Kidney epithelial cell (primary cell): Measurements from ENCODE around the gene KARS1. TPM values are rescaled to one million over a fixed set of nuclear protein-coding genes. Genes with fewer than 3 reads are reported as not detected.

ENCODE experiments used
- DNase-seq: peaks from one replicate; pipeline ENCODE4 v3.0.0-alpha.2; 2010; ENCODE audit warnings: low read depth
- H3K27me3 ChIP-seq: 2 replicates; pipeline ENCODE4 v1.6.0; 2011; ENCODE audit warnings: low read length; ENCODE audit not compliant: control insufficient read depth, insufficient read depth
- H3K36me3 ChIP-seq: 2 replicates; pipeline ENCODE4 v1.5.1; 2011; ENCODE audit warnings: low read length; ENCODE audit not compliant: control insufficient read depth, insufficient read depth
- H3K4me3 ChIP-seq: 2 replicates; pipeline ENCODE4 v1.5.1; 2011; ENCODE audit warnings: low read depth, mild to moderate bottlenecking, control low read depth, low read length
- total RNA-seq: library from RNA; depleted of rRNA; stranded (reverse); fragments of >200 nt; gene quantifications from 2 replicates; pipeline ENCODE4 v1.2.3, GENCODE V29; 2015
- TF ChIP-seq, protein P1 (sequence below): IDR thresholded peaks from 2 replicates; pipeline ENCODE4 v1.5.1; 2011; ENCODE audit warnings: mild to moderate bottlenecking, moderate library complexity, low read length, control low read depth, inconsistent platforms; ENCODE audit not compliant: insufficient read depth, poor library complexity, severe bottlenecking

Gene KARS1
- total RNA-seq, 1 donor from 2014 or later = 233 TPM

DNA sequence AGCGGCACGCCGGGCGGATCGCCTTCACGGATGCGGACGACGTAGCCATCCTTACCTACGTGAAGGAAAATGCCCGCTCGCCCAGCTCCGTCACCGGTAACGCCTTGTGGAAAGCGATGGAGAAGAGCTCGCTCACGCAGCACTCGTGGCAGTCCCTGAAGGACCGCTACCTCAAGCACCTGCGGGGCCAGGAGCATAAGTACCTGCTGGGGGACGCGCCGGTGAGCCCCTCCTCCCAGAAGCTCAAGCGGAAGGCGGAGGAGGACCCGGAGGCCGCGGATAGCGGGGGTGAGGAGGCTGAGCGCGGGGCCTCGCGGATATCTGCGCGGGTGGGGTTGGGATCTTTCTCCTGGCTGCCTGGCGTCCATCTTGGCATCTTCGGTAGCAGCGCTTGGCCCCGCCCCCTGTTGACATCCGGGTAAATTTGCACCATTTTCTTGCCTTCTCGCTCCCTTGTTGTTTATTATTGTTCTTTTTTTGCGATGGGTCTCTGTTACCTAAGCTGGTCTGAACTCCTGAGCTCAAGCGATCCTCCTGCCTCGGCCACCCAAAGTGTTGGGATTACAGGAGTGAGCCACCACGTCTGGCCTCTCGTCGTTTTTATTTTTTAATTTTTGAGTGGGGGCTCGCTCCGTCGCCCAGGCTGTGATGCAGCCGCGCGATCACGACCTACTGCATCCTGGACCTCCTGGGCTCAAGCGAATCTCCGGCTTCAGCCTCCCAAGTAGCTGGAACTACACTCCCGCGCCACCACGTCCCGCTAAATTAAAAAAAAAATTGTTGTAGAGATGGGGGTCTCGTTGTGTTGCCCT lies 1.0 kb upstream of the KARS1 start:
- TF ChIP-seq, protein P1, sequence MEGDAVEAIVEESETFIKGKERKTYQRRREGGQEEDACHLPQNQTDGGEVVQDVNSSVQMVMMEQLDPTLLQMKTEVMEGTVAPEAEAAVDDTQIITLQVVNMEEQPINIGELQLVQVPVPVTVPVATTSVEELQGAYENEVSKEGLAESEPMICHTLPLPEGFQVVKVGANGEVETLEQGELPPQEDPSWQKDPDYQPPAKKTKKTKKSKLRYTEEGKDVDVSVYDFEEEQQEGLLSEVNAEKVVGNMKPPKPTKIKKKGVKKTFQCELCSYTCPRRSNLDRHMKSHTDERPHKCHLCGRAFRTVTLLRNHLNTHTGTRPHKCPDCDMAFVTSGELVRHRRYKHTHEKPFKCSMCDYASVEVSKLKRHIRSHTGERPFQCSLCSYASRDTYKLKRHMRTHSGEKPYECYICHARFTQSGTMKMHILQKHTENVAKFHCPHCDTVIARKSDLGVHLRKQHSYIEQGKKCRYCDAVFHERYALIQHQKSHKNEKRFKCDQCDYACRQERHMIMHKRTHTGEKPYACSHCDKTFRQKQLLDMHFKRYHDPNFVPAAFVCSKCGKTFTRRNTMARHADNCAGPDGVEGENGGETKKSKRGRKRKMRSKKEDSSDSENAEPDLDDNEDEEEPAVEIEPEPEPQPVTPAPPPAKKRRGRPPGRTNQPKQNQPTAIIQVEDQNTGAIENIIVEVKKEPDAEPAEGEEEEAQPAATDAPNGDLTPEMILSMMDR = no peak
- no peaks in the 10 kb centered on the region for H3K36me3 ChIP-seq
- peak; percentile 35 for DNase-seq
- H3K4me3 ChIP-seq = peak overlapping the region; percentile 96
- no peaks in the 10 kb centered on the region for H3K27me3 ChIP-seq

DNA sequence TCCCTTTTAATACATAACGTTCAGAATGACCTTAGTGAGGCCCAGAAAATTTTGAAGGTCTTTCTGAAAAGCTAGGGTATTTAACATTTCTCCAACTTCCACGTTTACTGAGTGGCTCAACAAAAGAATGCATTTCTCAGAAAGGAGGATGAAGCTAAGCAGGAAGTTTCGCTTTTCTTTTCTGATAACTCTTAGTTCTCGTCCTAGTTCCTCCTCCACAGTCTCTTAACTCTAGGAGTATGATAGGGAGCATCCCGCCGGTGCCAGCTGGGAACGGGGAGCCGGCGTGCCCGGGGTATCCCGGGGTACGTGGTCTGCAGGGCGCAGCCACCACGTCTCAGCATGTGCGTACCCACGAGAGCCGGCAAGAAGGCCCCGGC lies 363 bp downstream of the KARS1 start:
- TF ChIP-seq, protein P1 = no peak
- DNase-seq = no peak
- Histone ChIP-seq H3K27me3 (no peaks in the 10 kb centered on the region), H3K4me3 (peak overlapping the region; percentile 96), H3K36me3 (no peaks in the 10 kb centered on the region)

DNA sequence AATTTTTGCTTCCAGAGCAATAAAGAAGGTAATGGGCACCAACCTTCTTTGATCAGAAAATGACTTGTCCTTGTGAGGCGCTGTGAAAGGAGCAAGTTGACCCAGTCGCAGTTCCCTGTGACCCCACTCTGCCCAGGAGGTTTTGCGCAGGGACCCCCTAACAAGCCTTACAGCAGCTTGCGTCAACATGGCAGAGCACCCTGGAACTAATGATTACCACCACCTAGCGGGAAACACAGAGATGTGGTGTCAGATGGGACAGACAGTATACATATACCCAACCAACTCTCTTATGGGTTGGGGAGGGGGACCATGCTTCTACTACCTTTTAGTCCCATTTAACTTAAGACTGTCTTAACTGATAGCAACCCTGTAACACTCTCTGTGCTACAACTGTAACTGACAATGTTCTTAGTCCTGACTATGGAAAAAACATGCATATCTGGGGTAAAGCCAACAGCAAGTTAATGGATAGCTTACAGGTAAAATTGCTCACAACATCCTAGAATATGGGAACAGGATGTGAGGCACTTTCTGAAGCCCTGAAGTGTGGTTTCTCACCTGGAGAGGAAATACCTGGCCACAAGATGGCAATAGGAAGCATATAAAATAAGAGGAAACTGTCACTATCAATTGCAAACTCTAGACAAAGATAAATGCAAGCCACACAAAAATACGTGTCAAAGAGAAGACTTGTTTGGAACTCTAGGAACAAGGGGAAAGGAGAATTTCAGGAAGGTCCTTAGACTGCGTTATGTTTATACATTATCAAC lies 3.0 kb downstream of the KARS1 start:
- no peaks in the 10 kb centered on the region for H3K27me3 ChIP-seq
- H3K4me3 ChIP-seq = no peak overlapping the region
- TF ChIP-seq, protein P1 = no peak
- H3K36me3 ChIP-seq = peaks cover 5% of the 10 kb centered on the region
- DNase-seq = no peak

DNA sequence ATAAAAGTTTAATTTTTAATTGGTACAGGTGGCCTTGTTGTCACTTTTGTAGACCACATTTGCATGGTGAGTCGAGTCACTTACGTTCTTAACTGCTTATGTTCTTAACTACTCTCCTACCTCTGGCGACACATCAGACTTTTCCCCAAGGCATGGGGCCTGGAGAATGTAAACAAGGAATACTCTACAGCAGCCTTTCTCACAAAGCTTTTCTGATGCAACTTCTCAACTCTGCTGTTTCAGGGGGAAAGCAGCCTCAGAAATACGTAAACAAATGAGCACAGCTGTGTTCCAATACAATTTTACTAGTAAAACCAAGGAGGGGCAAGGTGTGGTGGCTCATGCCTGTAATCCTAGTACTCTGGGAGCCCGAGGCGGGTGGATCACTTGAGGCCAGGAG lies 6.9 kb downstream of the KARS1 start:
- H3K36me3 ChIP-seq = peaks cover 5% of the 10 kb centered on the region
- no peaks in the 10 kb centered on the region for H3K27me3 ChIP-seq
- no peak overlapping the region for H3K4me3 ChIP-seq
- DNase-seq = no peak
- TF ChIP-seq, protein P1 = no peak

DNA sequence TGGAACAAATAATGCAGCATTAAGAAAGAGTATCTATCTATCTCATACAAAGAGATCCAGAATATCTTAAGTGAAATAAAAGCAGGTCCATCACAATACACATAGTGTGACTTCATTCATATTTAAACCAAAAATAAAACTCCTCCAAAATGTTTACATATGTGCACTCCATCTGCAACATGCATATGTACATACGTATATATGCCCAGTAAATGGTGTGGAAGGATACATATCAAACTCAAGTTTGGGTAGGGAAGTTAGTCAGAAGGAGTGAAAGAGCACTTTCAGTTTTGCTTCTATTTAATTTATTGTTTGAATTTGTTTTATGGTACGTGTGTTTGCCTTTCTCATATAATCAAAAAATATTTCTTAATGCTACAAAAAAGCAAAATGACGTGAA lies 12.4 kb downstream of the KARS1 start:
- Histone ChIP-seq H3K27me3 (no peaks in the 10 kb centered on the region), H3K4me3 (no peak overlapping the region), H3K36me3 (peaks cover 3% of the 10 kb centered on the region)
- no peak for DNase-seq
- TF ChIP-seq, protein P1 = no peak
